HepG2 (cell line): ENCODE data around the gene PSMC2. TPM values are rescaled to one million over a fixed set of nuclear protein-coding genes. Genes with fewer than 3 reads are reported as not detected.

Experiments used
- CHD2 ChIP-seq: IDR thresholded peaks from 2 replicates; pipeline ENCODE4 v1.6.1; 2011; ENCODE audit warnings: low read depth, low read length, improper control_type of control experiment
- EP300 ChIP-seq, 3 experiments: sonication (generic) in 1 of 3; formaldehyde crosslinking in 1 of 3; IDR thresholded peaks; 2 replicates each; pipeline versions ENCODE4 v1.5.1 to v1.6.1; 2011 to 2020; ENCODE audit warnings: low read depth in 2 of 3, low read length in 2 of 3, borderline replicate concordance in 1 of 3, improper control_type of control experiment in 1 of 3, mild to moderate bottlenecking in 1 of 3, missing genetic modification reagents in 1 of 3, moderate library complexity in 1 of 3
- FOXA3 ChIP-seq: IDR thresholded peaks from 2 replicates; pipeline ENCODE4 v1.6.1; 2016; ENCODE audit warnings: missing genetic modification reagents, missing compliant biosample characterization
- GMEB1 ChIP-seq: sonication (generic); formaldehyde crosslinking; IDR thresholded peaks from 2 replicates; pipeline ENCODE4 v1.5.1; 2020; ENCODE audit warnings: missing genetic modification reagents, mild to moderate bottlenecking, borderline replicate concordance
- HMG20A ChIP-seq: IDR thresholded peaks from 2 replicates; pipeline ENCODE4 v1.6.1; 2016; ENCODE audit warnings: borderline replicate concordance
- KMT2A ChIP-seq: sonication (generic); formaldehyde crosslinking; IDR thresholded peaks from 2 replicates; pipeline ENCODE4 v1.4.0; 2020; ENCODE audit warnings: missing genetic modification reagents
- MEIS2 ChIP-seq: sonication (generic); formaldehyde crosslinking; IDR thresholded peaks from 2 replicates; pipeline ENCODE4 v1.9.0; 2021; ENCODE audit warnings: mild to moderate bottlenecking, missing genetic modification reagents
- MIXL1 ChIP-seq: IDR thresholded peaks from 2 replicates; pipeline ENCODE4 v1.6.1; 2016
- MXD4 ChIP-seq: IDR thresholded peaks from 2 replicates; pipeline ENCODE4 v1.6.1; 2016; ENCODE audit warnings: mild to moderate bottlenecking, missing biosample characterization, missing genetic modification reagents
- NCOA2 ChIP-seq: sonication (generic); formaldehyde crosslinking; IDR thresholded peaks from 2 replicates; pipeline ENCODE4 v1.8.0; 2022; ENCODE audit warnings: inconsistent platforms
- NCOR1 ChIP-seq: fragments of 200-600 bp; sonication (generic); IDR thresholded peaks from 2 replicates; pipeline ENCODE4 v1.7.0; 2017; ENCODE audit warnings: antibody characterized with exemption, low read length, borderline replicate concordance
- NONO ChIP-seq, 2 experiments: fragments of 450-650 bp in 1 of 2; sonication (generic) in 1 of 2; formaldehyde crosslinking in 1 of 2; IDR thresholded peaks in 1 of 2; conservative IDR thresholded peaks in 1 of 2; 2 replicates each; pipeline versions ENCODE4 v1.6.1 to v1.8.0; 2017 to 2022; ENCODE audit warnings: mild to moderate bottlenecking in 1 of 2, missing genetic modification reagents in 1 of 2, moderate library complexity in 1 of 2
- SKI ChIP-seq: fragments of 450-650 bp; IDR thresholded peaks from one replicate; pipeline ENCODE4 v1.6.1; 2018; ENCODE audit warnings: mild to moderate bottlenecking; ENCODE audit not compliant: partially characterized antibody
- SP4 ChIP-seq: sonication (generic); formaldehyde crosslinking; IDR thresholded peaks from 2 replicates; pipeline ENCODE4 v1.8.1; 2023; ENCODE audit warnings: mild to moderate bottlenecking, missing genetic modification reagents
- TCF7 ChIP-seq: sonication (generic); IDR thresholded peaks from 2 replicates; pipeline ENCODE4 v1.6.1; 2016; ENCODE audit warnings: antibody characterized with exemption, low read depth
- THRA ChIP-seq: sonication (generic); formaldehyde crosslinking; IDR thresholded peaks from 2 replicates; pipeline ENCODE4 v1.4.0; 2020; ENCODE audit warnings: missing genetic modification reagents, borderline replicate concordance
- ZBTB34 ChIP-seq: sonication (generic); formaldehyde crosslinking; IDR thresholded peaks from 2 replicates; pipeline ENCODE4 v1.8.0; 2022; ENCODE audit warnings: mild to moderate bottlenecking, missing genetic modification reagents
- ZNF280D ChIP-seq: sonication (generic); formaldehyde crosslinking; IDR thresholded peaks from 2 replicates; pipeline ENCODE4 v1.5.1; 2020; ENCODE audit warnings: mild to moderate bottlenecking, missing genetic modification reagents
- ZNF317 ChIP-seq: sonication (generic); formaldehyde crosslinking; IDR thresholded peaks from 2 replicates; pipeline ENCODE4 v1.5.0; 2020; ENCODE audit warnings: mild to moderate bottlenecking, missing genetic modification reagents
- ZNF331 ChIP-seq: sonication (generic); formaldehyde crosslinking; IDR thresholded peaks from 2 replicates; pipeline ENCODE4 v1.4.0; 2020; ENCODE audit warnings: missing genetic modification reagents
- ZNF552 ChIP-seq: sonication (generic); formaldehyde crosslinking; IDR thresholded peaks from 2 replicates; pipeline ENCODE4 v1.9.0; 2022; ENCODE audit warnings: missing genetic modification reagents, mild to moderate bottlenecking, borderline replicate concordance
- ZNF644 ChIP-seq: IDR thresholded peaks from 2 replicates; pipeline ENCODE4 v1.6.1; 2016; ENCODE audit warnings: low read depth
- polyA plus RNA-seq, 8 experiments: library from polyadenylated mRNA; depleted of rRNA in 3 of 8; stranded (reverse) in 7 of 8; unstranded in 1 of 8; fragments of >200 nt; fragmentation: Illumina TruSeq in 4 of 8; extraction: Trizol in 4 of 8; gene quantifications; 2 replicates each; pipeline versions ENCODE4 v1.2.1 to v1.2.3, GENCODE V29; 2011 to 2016; ENCODE audit warnings: low read depth in 4 of 8, missing spikeins in 1 of 8, mixed read lengths in 1 of 8; ENCODE audit not compliant: insufficient read depth in 1 of 8
- total RNA-seq, 5 experiments: library from RNA; depleted of rRNA; stranded (reverse); fragments of >200 nt; fragmentation: Illumina TruSeq; extraction: Trizol; gene quantifications; 2 replicates each; pipeline ENCODE4 v1.2.3, GENCODE V29; 2016; ENCODE audit warnings: low read depth in 1 of 5

PSMC2 gene
- total and polyA plus RNA-seq, 2 of the 13 experiments (the other 11 are each of a cell fraction or from before 2014, with no cell fraction given): 89.9 to 181 TPM

GRCh38 chr7:103388469-103389140, 41.2 kb downstream of the PSMC2 start (continued):
- no peak for TF ChIP-seq ZNF280D (CRISPR knock-in tag)
- TF ChIP-seq NCOR1: peak; percentile 59; the same call in 1 of the 2 replicates
- TF ChIP-seq THRA (CRISPR knock-in tag): peak; percentile 59; the same call in 1 of the 2 replicates
- TF ChIP-seq CHD2: no peak
- peak; percentile 61 for TF ChIP-seq NCOA2 (CRISPR knock-in tag)
- TF ChIP-seq KMT2A: no peak
- TF ChIP-seq GMEB1 (CRISPR knock-in tag): peak; percentile 30; the same call in 1 of the 2 replicates
- TF ChIP-seq ZNF331 (CRISPR knock-in tag): peak; percentile 39; the same call in 1 of the 2 replicates
- peak in 1 of 2 experiments; percentile 70; a peak in 3 of 4 replicates for TF ChIP-seq EP300 (IDR thresholded peaks at IDR 0.05; ENCODE audit: low read depth in 2 of 2, low read length in 2 of 2)
- peak; percentile 64 for TF ChIP-seq EP300 (CRISPR knock-in tag; IDR thresholded peaks at IDR 0.05; ENCODE audit: borderline replicate concordance)
- TF ChIP-seq MXD4 (CRISPR knock-in tag): 0 out of 2 replicates have a peak, but pooled peaks have one; percentile 24
- TF ChIP-seq ZNF644 (CRISPR knock-in tag): peak; percentile 80; the same call in 1 of the 2 replicates
- peak; percentile 44; the same call in 1 of the 2 replicates for TF ChIP-seq MIXL1 (CRISPR knock-in tag)
- TF ChIP-seq NONO (IDR thresholded peaks at IDR 0.05): no peak
- peak; percentile 55; the same call in 1 of the 2 replicates for TF ChIP-seq NONO (CRISPR knock-in tag; conservative IDR thresholded peaks at IDR 0.05)
- TF ChIP-seq SP4 (CRISPR knock-in tag): 0 out of 2 replicates have a peak, but pooled peaks have one; percentile 31
- peak; percentile 90 for TF ChIP-seq ZNF317 (CRISPR knock-in tag)
- 0 out of 2 replicates have a peak, but pooled peaks have one; percentile 62 for TF ChIP-seq MEIS2 (CRISPR knock-in tag)
- TF ChIP-seq ZNF552 (CRISPR knock-in tag): no peak; the same call in 1 of the 2 replicates
- peak; percentile 42 for TF ChIP-seq SKI
- peak; percentile 93 for TF ChIP-seq HMG20A (CRISPR knock-in tag)
- TF ChIP-seq TCF7: peak; percentile 83
- TF ChIP-seq FOXA3 (CRISPR knock-in tag): peak; percentile 81
- peak; percentile 68; the same call in 1 of the 2 replicates for TF ChIP-seq ZBTB34
